ENCODE results near the gene CHST7.

The CHST7 gene

DNA sequence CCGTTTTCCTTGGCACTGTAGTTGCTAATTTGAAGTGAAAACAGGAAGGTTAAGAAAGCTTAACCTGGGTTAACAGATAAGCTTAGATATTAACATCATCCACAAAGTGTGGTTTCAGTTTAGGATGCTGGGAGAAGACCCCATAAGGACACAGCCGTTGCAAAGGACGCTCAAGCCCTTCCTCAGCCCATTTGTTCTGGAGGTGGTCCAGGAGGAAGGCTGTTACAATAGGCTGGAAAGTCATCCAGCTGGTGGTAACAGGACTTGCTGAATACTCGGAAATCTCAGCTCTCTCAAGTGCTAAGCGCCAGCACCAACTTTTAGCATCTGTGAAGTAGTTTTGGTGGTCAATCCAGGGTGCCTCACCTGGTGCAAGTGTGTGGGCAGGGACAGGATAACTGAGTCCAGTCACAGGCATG is 14.2 kb downstream of the CHST7 start:
- Histone ChIP-seq H3K18ac (ENCODE audit: low read depth in 1 of 2, low read length in 2 of 2) (peak overlapping the region; percentile 48 to 62), H3K4me2 (ENCODE audit: low read length, poor library complexity, severe bottlenecking) (peak overlapping the region; percentile 16), H3K27ac (ENCODE audit: low read length, poor library complexity, severe bottlenecking) (peak overlapping the region; percentile 93), H3K9me3 (ENCODE audit: control insufficient read depth, low read length) (no peaks in the 10 kb centered on the region), H2BK15ac (ENCODE audit: low read depth, poor library complexity, severe bottlenecking) (no peak overlapping the region), H3K4me3 (ENCODE audit: insufficient read depth in 1 of 2, low read depth in 1 of 2, low read length in 2 of 2) (peak overlapping the region in 1 of 2 experiments; percentile 16), H2AK5ac (ENCODE audit: low read length, severe bottlenecking) (peak overlapping the region; percentile 44), H3K36me3 (ENCODE audit: control insufficient read depth in 1 of 2, insufficient read depth in 2 of 2, low read depth in 1 of 2, low read length in 2 of 2) (no peaks in the 10 kb centered on the region), H3K14ac (ENCODE audit: low read length in 2 of 2) (no peak overlapping the region), H3K23ac (ENCODE audit: low read length in 2 of 2) (no peak overlapping the region), H3K9ac (ENCODE audit: low read length) (peak overlapping the region; percentile 55), H2BK12ac (ENCODE audit: low read length in 2 of 2) (peak overlapping the region in 1 of 2 experiments; percentile 42), H3K4me1 (ENCODE audit: control insufficient read depth, insufficient read depth, low read depth, low read length) (peaks cover 5% of the 10 kb centered on the region), H4K8ac (ENCODE audit: low read length) (peak overlapping the region; percentile 77), H2BK120ac (ENCODE audit: low read depth, low read length) (no peak overlapping the region), H2AFZ (ENCODE audit: low read depth, low read length) (no peak overlapping the region), H3K27me3 (ENCODE audit: control insufficient read depth in 1 of 2, insufficient read depth in 1 of 2, low read length in 2 of 2) (peaks cover 0 to 4% of the 10 kb centered on the region in 2 experiments), H3K79me1 (replicated peaks; ENCODE audit: low read length, poor library complexity, severe bottlenecking) (peaks cover 3% of the 10 kb centered on the region), H3K4ac (ENCODE audit: low read depth in 1 of 2, low read length in 2 of 2) (no peak overlapping the region), H4K91ac (ENCODE audit: low read length) (no peak overlapping the region), H2BK5ac (ENCODE audit: low read depth, low read length, poor library complexity, severe bottlenecking) (peak overlapping the region; percentile 31)
- peak; percentile 13 for DNase-seq
- WGBS: 28% methylated on average over 4 of the region's 5 CpGs

DNA sequence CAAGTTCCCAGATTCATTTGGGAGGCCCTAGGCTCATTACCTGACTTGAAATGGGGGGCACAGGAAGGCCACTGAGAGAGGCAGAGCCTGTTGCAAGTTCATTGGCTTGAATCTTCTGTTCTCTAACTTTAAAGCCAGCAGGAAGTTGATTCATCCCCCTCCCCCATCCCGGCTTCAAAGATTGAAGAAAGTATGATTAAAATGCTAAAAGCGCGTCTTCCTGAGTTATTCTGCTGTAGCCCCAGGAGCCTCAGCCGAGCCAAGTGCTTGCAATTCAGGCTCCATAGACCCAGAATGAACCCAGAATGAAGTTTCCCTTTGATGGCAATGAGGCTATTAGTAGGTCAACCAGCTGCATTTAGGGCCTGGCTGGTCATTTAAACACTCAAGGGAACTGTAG is 14.7 kb downstream of the CHST7 start:
- Histone ChIP-seq H3K18ac (ENCODE audit: low read depth in 1 of 2, low read length in 2 of 2) (peak overlapping the region; percentile 33 to 48), H3K9ac (ENCODE audit: low read length) (peak overlapping the region; percentile 55), H2AFZ (ENCODE audit: low read depth, low read length) (no peak overlapping the region), H4K8ac (ENCODE audit: low read length) (no peak overlapping the region), H3K4me1 (ENCODE audit: control insufficient read depth, insufficient read depth, low read depth, low read length) (peaks cover 4% of the 10 kb centered on the region), H3K4ac (ENCODE audit: low read depth in 1 of 2, low read length in 2 of 2) (no peak overlapping the region), H3K9me3 (ENCODE audit: control insufficient read depth, low read length) (no peaks in the 10 kb centered on the region), H3K14ac (ENCODE audit: low read length in 2 of 2) (no peak overlapping the region), H3K79me1 (replicated peaks; ENCODE audit: low read length, poor library complexity, severe bottlenecking) (peaks cover 3% of the 10 kb centered on the region), H4K91ac (ENCODE audit: low read length) (no peak overlapping the region), H2BK5ac (ENCODE audit: low read depth, low read length, poor library complexity, severe bottlenecking) (no peak overlapping the region), H2BK120ac (ENCODE audit: low read depth, low read length) (no peak overlapping the region), H2BK15ac (ENCODE audit: low read depth, poor library complexity, severe bottlenecking) (no peak overlapping the region), H3K27me3 (ENCODE audit: control insufficient read depth in 1 of 2, insufficient read depth in 1 of 2, low read length in 2 of 2) (peaks cover 0 to 4% of the 10 kb centered on the region in 2 experiments), H3K23ac (ENCODE audit: low read length in 2 of 2) (no peak overlapping the region), H3K36me3 (ENCODE audit: control insufficient read depth in 1 of 2, insufficient read depth in 2 of 2, low read depth in 1 of 2, low read length in 2 of 2) (no peaks in the 10 kb centered on the region), H3K4me3 (ENCODE audit: insufficient read depth in 1 of 2, low read depth in 1 of 2, low read length in 2 of 2) (peak overlapping the region in 1 of 2 experiments; percentile 16), H3K27ac (ENCODE audit: low read length, poor library complexity, severe bottlenecking) (peak overlapping the region; percentile 93), H2BK12ac (ENCODE audit: low read length in 2 of 2) (peak overlapping the region in 1 of 2 experiments; percentile 31), H3K4me2 (ENCODE audit: low read length, poor library complexity, severe bottlenecking) (no peak overlapping the region), H2AK5ac (ENCODE audit: low read length, severe bottlenecking) (no peak overlapping the region)
- peak; percentile 29 for DNase-seq
- WGBS: 0% methylated on average over 3 of the region's 4 CpGs

DNA sequence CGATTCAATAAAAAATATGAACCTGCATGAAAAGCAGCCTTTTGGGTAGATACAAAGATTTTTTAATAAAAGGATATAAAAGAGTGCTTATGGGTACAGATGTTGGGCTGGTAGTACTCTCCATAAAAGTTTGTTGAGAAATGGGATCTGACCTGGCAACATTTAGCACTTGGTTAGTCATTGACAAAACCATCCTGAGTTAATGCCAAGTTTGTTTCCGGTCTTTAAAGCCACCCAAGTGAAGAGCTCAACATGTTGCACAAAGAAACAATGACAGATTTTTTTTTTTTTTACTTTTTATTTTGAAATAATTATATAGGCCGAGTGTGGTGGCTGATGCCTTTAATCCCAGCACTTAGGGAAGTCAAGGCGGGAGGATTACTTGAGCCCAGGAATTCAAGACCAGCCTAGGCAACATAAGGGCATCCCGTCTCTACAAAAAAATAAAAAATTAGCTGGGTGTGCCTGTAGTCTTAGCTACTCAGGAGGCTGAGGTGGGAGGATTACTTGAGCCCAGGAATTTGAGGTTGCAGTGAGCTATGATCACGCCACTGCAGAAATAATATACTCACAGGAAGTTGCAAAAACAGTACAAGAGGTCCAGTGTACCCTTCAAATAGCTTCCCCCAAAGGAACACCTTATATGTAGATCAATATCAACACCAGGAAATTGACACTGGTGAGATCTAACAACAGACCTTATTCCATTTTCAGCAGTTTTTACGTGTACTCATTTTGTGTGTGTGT is 16.6 kb downstream of the CHST7 start:
- H3K14ac ChIP-seq (ENCODE audit: low read length in 2 of 2): no peak overlapping the region
- H3K4ac ChIP-seq (ENCODE audit: low read depth in 1 of 2, low read length in 2 of 2): no peak overlapping the region
- H3K18ac ChIP-seq (ENCODE audit: low read depth in 1 of 2, low read length in 2 of 2): no peak overlapping the region
- no peak for DNase-seq
- WGBS: 97% methylated on average over 3 of the region's 7 CpGs
- no peak overlapping the region for H2BK5ac ChIP-seq (ENCODE audit: low read depth, low read length, poor library complexity, severe bottlenecking)
- H3K9ac ChIP-seq (ENCODE audit: low read length): no peak overlapping the region
- no peak overlapping the region for H4K91ac ChIP-seq (ENCODE audit: low read length)
- no peaks in the 10 kb centered on the region for H3K36me3 ChIP-seq (ENCODE audit: control insufficient read depth in 1 of 2, insufficient read depth in 2 of 2, low read depth in 1 of 2, low read length in 2 of 2)
- H2AFZ ChIP-seq (ENCODE audit: low read depth, low read length): no peak overlapping the region
- no peak overlapping the region for H2AK5ac ChIP-seq (ENCODE audit: low read length, severe bottlenecking)
- no peaks in the 10 kb centered on the region for H3K9me3 ChIP-seq (ENCODE audit: control insufficient read depth, low read length)
- no peak overlapping the region for H2BK15ac ChIP-seq (ENCODE audit: low read depth, poor library complexity, severe bottlenecking)
- H2BK12ac ChIP-seq (ENCODE audit: low read length in 2 of 2): no peak overlapping the region
- peak overlapping the region; percentile 45 for H3K27ac ChIP-seq (ENCODE audit: low read length, poor library complexity, severe bottlenecking)
- no peak overlapping the region for H3K23ac ChIP-seq (ENCODE audit: low read length in 2 of 2)
- no peak overlapping the region for H3K4me2 ChIP-seq (ENCODE audit: low read length, poor library complexity, severe bottlenecking)
- H3K4me1 ChIP-seq (ENCODE audit: control insufficient read depth, insufficient read depth, low read depth, low read length): peaks cover 3% of the 10 kb centered on the region
- H3K27me3 ChIP-seq (ENCODE audit: control insufficient read depth in 1 of 2, insufficient read depth in 1 of 2, low read length in 2 of 2): peaks cover 0 to 7% of the 10 kb centered on the region in 2 experiments
- H3K4me3 ChIP-seq (ENCODE audit: insufficient read depth in 1 of 2, low read depth in 1 of 2, low read length in 2 of 2): no peak overlapping the region
- H4K8ac ChIP-seq (ENCODE audit: low read length): no peak overlapping the region
- peaks cover 3% of the 10 kb centered on the region for H3K79me1 ChIP-seq (replicated peaks; ENCODE audit: low read length, poor library complexity, severe bottlenecking)
- no peak overlapping the region for H2BK120ac ChIP-seq (ENCODE audit: low read depth, low read length)

DNA sequence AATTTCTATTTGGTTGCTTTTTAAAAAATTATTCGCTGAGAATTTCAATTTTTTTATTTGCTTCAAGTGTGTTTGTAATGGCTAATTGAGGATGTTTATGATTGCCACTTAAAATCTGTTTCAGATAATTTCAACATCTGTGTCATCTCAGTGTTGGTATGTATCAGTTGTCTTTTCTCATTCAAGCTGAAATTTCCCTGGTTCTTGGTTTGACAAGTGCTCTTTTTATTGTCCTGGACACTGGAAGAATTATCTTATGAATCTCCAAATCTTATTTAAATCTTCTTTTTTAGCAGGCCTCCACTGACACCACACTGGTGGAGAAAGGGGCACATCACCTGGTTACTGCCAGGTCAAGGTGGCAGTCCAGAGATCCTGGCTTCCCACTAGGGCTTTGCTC is 21.5 kb downstream of the CHST7 start:
- no peak overlapping the region for H3K18ac ChIP-seq (ENCODE audit: low read depth in 1 of 2, low read length in 2 of 2)
- H3K4me3 ChIP-seq (ENCODE audit: insufficient read depth in 1 of 2, low read depth in 1 of 2, low read length in 2 of 2): no peak overlapping the region
- no peak overlapping the region for H2AFZ ChIP-seq (ENCODE audit: low read depth, low read length)
- no peak overlapping the region for H4K91ac ChIP-seq (ENCODE audit: low read length)
- H2BK5ac ChIP-seq (ENCODE audit: low read depth, low read length, poor library complexity, severe bottlenecking): no peak overlapping the region
- no peaks in the 10 kb centered on the region for H3K9me3 ChIP-seq (ENCODE audit: control insufficient read depth, low read length)
- no peaks in the 10 kb centered on the region for H3K4me1 ChIP-seq (ENCODE audit: control insufficient read depth, insufficient read depth, low read depth, low read length)
- H4K8ac ChIP-seq (ENCODE audit: low read length): no peak overlapping the region
- no peak overlapping the region for H2BK120ac ChIP-seq (ENCODE audit: low read depth, low read length)
- H3K27me3 ChIP-seq (ENCODE audit: control insufficient read depth in 1 of 2, insufficient read depth in 1 of 2, low read length in 2 of 2): peaks cover 0 to 7% of the 10 kb centered on the region in 2 experiments
- H3K27ac ChIP-seq (ENCODE audit: low read length, poor library complexity, severe bottlenecking): no peak overlapping the region
- no peak overlapping the region for H3K9ac ChIP-seq (ENCODE audit: low read length)
- 86% methylated on average over 1 of the region's 1 CpG for WGBS
- no peaks in the 10 kb centered on the region for H3K36me3 ChIP-seq (ENCODE audit: control insufficient read depth in 1 of 2, insufficient read depth in 2 of 2, low read depth in 1 of 2, low read length in 2 of 2)
- no peak overlapping the region for H3K4ac ChIP-seq (ENCODE audit: low read depth in 1 of 2, low read length in 2 of 2)
- no peak overlapping the region for H2BK12ac ChIP-seq (ENCODE audit: low read length in 2 of 2)
- DNase-seq: no peak
- H3K4me2 ChIP-seq (ENCODE audit: low read length, poor library complexity, severe bottlenecking): no peak overlapping the region
- peaks cover 1% of the 10 kb centered on the region for H3K79me1 ChIP-seq (replicated peaks; ENCODE audit: low read length, poor library complexity, severe bottlenecking)
- no peak overlapping the region for H3K23ac ChIP-seq (ENCODE audit: low read length in 2 of 2)
- H3K14ac ChIP-seq (ENCODE audit: low read length in 2 of 2): no peak overlapping the region
- no peak overlapping the region for H2BK15ac ChIP-seq (ENCODE audit: low read depth, poor library complexity, severe bottlenecking)
- H2AK5ac ChIP-seq (ENCODE audit: low read length, severe bottlenecking): no peak overlapping the region
